PC-3 (cell line): ENCODE results near the gene BID. TPM values are rescaled to one million over a fixed set of nuclear protein-coding genes. Genes with fewer than 3 reads are reported as not detected.

Source experiments
- ATAC-seq: fragments of 200-7000 bp; cut with Tn5 transposase; 2 replicates; pipeline ENCODE4 v1.9.1; 2020; ENCODE audit warnings: mild to moderate bottlenecking, moderate library complexity
- BruUV-seq: library from RNA; stranded (reverse); fragments of 400-500 nt; replicated peaks from 2 replicates; lab custom pipeline; 2021; lab: Mats Ljungman, UMichigan
- CTCF ChIA-PET: fragments of 300-600 bp; sonication (Branson Sonifier 250); formaldehyde crosslinking; loops from one replicate; lab custom pipeline; 2022; ENCODE audit warnings: antibody characterized with exemption; lab: Charles Lee
- POLR2A ChIA-PET: fragments of 300-600 bp; sonication (Branson Sonifier 250); formaldehyde crosslinking; loops from one replicate; lab custom pipeline; 2022; ENCODE audit warnings: antibody characterized with exemption; ENCODE audit not compliant: unreplicated experiment; lab: Charles Lee
- DNase-seq: peaks from one replicate; pipeline ENCODE4 v3.0.0-alpha.2; 2015
- H2AFZ ChIP-seq: fragments of 300-600 bp; sonication (generic); 2 replicates; pipeline ENCODE4 v1.6.0; 2016; ENCODE audit warnings: antibody characterized with exemption, low read length
- H3F3A ChIP-seq: fragments of 300-600 bp; sonication (generic); one replicate; pipeline ENCODE4 v1.6.0; 2017; ENCODE audit warnings: antibody characterized with exemption, low read length, control low read depth, mild to moderate bottlenecking; ENCODE audit not compliant: unreplicated experiment
- H3K27ac ChIP-seq: fragments of 300-600 bp; sonication (generic); 2 replicates; pipeline ENCODE4 v1.5.1; 2016; ENCODE audit warnings: mild to moderate bottlenecking, low read length
- H3K27me3 ChIP-seq: fragments of 300-600 bp; sonication (generic); 2 replicates; pipeline ENCODE4 v1.6.1; 2016; ENCODE audit warnings: low read length, mixed read lengths
- H3K36me3 ChIP-seq: fragments of 300-600 bp; sonication (generic); 2 replicates; pipeline ENCODE4 v1.6.1; 2016; ENCODE audit warnings: low read depth, mixed run types, low read length, mixed read lengths
- H3K4me1 ChIP-seq: fragments of 300-600 bp; sonication (generic); 2 replicates; pipeline ENCODE4 v1.5.1; 2016; ENCODE audit warnings: low read length; ENCODE audit not compliant: insufficient read depth
- H3K4me2 ChIP-seq: fragments of 300-600 bp; sonication (generic); 2 replicates; pipeline ENCODE4 v1.6.0; 2016; ENCODE audit warnings: low read length
- H3K4me3 ChIP-seq: fragments of 300-600 bp; sonication (generic); 2 replicates; pipeline ENCODE4 v1.5.1; 2016; ENCODE audit warnings: mild to moderate bottlenecking, low read length, mixed read lengths
- H3K79me2 ChIP-seq: fragments of 300-600 bp; sonication (generic); 2 replicates; pipeline ENCODE4 v1.6.1; 2017; ENCODE audit warnings: low read length, mixed read lengths
- H3K9ac ChIP-seq: fragments of 300-600 bp; sonication (generic); 2 replicates; pipeline ENCODE4 v1.6.0; 2016; ENCODE audit warnings: mild to moderate bottlenecking, low read length
- H3K9me2 ChIP-seq: fragments of 300-600 bp; sonication (generic); replicated peaks from 2 replicates; pipeline ENCODE4 v1.6.1; 2016; ENCODE audit warnings: mixed run types, low read length, mixed read lengths
- H3K9me3 ChIP-seq: fragments of 300-600 bp; sonication (generic); 2 replicates; pipeline ENCODE4 v1.6.1; 2016; ENCODE audit warnings: low read length, mixed read lengths
- H4K20me1 ChIP-seq: fragments of 300-600 bp; sonication (generic); 2 replicates; pipeline ENCODE4 v1.6.1; 2016; ENCODE audit warnings: low read length, mixed read lengths
- EZH2 ChIP-seq: fragments of 300-600 bp; sonication (generic); IDR thresholded peaks from one replicate; pipeline ENCODE4 v1.6.1; 2017; ENCODE audit warnings: antibody characterized with exemption, mild to moderate bottlenecking, low read length; ENCODE audit not compliant: unreplicated experiment
- EZH2phosphoT487 ChIP-seq: fragments of 300-600 bp; sonication (generic); IDR thresholded peaks from 2 replicates; pipeline ENCODE4 v1.6.1; 2018; ENCODE audit warnings: mild to moderate bottlenecking, antibody characterized with exemption, low read length, borderline replicate concordance
- intact Hi-C: fragments of 100-400 bp; cut with micrococcal nuclease; formaldehyde crosslinking; loops from 2 replicates; pipeline ENCODE4 v1.9.0; 2023
- total RNA-seq: library from RNA; depleted of rRNA; stranded (reverse); fragments of >200 nt; gene quantifications from 2 replicates; pipeline ENCODE4 v1.2.3, GENCODE V29; 2014
- TF ChIP-seq, protein P1 (sequence below): fragments of 300-600 bp; sonication (generic); conservative IDR thresholded peaks from 2 replicates; pipeline ENCODE4 v1.5.1; 2017; ENCODE audit warnings: antibody characterized with exemption, low read depth, mild to moderate bottlenecking, low read length

Gene BID
- total RNA-seq, 1 experiment from 2014 or later: 123 TPM

DNA sequence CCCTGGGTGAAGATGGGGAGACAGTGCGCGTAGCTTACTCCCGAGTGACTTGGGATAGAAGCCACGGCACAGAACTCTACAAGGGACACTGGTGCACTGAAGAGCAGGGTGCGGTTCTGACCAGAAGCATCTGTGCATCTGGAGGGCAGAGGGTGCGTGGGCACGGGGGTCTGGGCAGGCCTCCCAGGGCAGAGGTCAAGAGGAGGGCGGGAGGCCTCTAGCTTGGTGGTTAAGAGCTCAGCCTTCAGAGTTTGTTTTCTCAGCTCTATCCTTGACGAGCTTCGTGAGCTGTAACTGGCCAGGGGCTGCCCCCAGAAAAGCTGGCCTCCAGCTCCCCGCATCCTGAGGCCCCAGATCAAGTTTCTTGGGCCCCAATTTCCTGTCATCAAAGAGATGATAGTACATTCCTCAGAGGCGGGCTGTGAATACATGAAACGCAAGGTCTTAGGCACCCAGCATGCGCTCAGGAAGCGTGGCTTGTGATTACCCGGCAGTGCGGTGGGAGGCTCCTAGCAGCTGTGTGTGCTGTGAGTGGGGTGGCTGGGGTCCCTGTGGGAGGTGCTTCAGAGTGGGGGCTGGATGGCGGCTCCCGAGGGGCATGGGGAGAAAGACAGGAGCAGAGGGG, 6.0 kb upstream of the BID start:
- DNase-seq (no peak), ATAC-seq (no peak)
- CTCF ChIA-PET: interaction anchor here (1.0 kb wide), 1 partner anchor 222 kb away, joined by 4 read pairs; no protein-coding TSS in a partner anchor
- no peaks in the 10 kb centered on the region for H3K9me3 ChIP-seq
- no peak overlapping the region for H3K27ac ChIP-seq
- BruUV-seq: no TSS peak
- no peak overlapping the region for H3K9ac ChIP-seq
- TF ChIP-seq, protein P1, sequence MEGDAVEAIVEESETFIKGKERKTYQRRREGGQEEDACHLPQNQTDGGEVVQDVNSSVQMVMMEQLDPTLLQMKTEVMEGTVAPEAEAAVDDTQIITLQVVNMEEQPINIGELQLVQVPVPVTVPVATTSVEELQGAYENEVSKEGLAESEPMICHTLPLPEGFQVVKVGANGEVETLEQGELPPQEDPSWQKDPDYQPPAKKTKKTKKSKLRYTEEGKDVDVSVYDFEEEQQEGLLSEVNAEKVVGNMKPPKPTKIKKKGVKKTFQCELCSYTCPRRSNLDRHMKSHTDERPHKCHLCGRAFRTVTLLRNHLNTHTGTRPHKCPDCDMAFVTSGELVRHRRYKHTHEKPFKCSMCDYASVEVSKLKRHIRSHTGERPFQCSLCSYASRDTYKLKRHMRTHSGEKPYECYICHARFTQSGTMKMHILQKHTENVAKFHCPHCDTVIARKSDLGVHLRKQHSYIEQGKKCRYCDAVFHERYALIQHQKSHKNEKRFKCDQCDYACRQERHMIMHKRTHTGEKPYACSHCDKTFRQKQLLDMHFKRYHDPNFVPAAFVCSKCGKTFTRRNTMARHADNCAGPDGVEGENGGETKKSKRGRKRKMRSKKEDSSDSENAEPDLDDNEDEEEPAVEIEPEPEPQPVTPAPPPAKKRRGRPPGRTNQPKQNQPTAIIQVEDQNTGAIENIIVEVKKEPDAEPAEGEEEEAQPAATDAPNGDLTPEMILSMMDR: no peak
- no peak for TF ChIP-seq EZH2phosphoT487
- no peak for TF ChIP-seq EZH2
- POLR2A ChIA-PET: no interaction called here
- no peaks in the 10 kb centered on the region for H3K79me2 ChIP-seq
- H3K4me1 ChIP-seq: peaks cover 10% of the 10 kb centered on the region
- no peaks in the 10 kb centered on the region for H3K9me2 ChIP-seq
- H3K27me3 ChIP-seq: no peaks in the 10 kb centered on the region
- H4K20me1 ChIP-seq: no peaks in the 10 kb centered on the region
- H2AFZ ChIP-seq: no peak overlapping the region
- intact Hi-C loops: no loop called here
- H3K36me3 ChIP-seq: no peaks in the 10 kb centered on the region
- no peak overlapping the region for H3K4me3 ChIP-seq
- no peaks in the 10 kb centered on the region for H3F3A ChIP-seq
- no peak overlapping the region for H3K4me2 ChIP-seq

DNA sequence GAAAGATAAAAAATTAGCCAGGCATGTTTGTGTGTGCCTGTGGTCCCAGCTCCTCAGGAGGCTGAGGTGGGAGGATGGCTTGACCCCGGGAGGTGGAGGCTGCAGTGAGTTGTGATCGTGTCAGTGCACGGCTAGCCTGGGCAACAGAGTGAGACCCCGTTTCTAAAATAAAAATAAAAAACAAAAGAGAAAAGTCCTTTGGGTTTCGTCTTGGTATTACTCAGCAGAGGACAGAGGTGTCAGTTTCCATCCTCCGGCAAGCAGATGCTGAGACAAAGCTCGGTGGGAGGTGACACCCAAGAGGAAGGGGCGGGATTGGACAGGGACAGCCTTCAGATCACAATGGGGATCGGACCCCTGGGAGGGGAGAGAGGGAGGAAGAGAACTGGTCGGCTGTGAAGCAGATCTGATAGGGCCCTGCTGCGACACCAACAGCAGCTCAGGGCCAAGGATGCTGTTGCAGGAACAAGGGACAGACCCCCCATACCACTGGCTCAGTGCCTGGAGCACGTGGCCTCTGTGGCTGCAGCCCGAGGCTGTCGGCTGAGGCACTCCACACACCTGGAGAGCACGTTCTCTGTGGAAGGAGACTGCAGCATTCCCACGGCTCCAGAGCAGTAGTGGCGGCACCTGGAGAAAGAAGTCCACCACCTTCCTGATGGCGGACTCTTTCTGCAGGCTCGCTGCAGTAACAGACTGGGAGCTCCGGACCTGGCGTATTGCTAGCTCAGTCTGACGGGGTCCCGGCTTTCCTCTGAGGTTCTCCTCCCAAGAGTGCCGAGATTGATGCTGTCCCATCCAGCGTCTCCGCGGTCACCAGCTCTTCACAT, 5.2 kb upstream of the BID start:
- H4K20me1 ChIP-seq: no peaks in the 10 kb centered on the region
- H3K4me1 ChIP-seq: peaks cover 10% of the 10 kb centered on the region
- no TSS peak for BruUV-seq
- H3K27me3 ChIP-seq: no peaks in the 10 kb centered on the region
- no peak overlapping the region for H3K4me3 ChIP-seq
- no peak overlapping the region for H2AFZ ChIP-seq
- H3K9me2 ChIP-seq: no peaks in the 10 kb centered on the region
- no peak for ATAC-seq
- intact Hi-C loops: no loop called here
- H3K9ac ChIP-seq: no peak overlapping the region
- no peaks in the 10 kb centered on the region for H3K36me3 ChIP-seq
- no peaks in the 10 kb centered on the region for H3F3A ChIP-seq
- no peak for DNase-seq
- H3K9me3 ChIP-seq: no peaks in the 10 kb centered on the region
- ChIA-PET POLR2A (no interaction called here), CTCF (interaction anchor here (1.0 kb wide), 1 partner anchor 221 kb away, joined by 4 read pairs; no protein-coding TSS in a partner anchor)
- no peak overlapping the region for H3K27ac ChIP-seq
- no peaks in the 10 kb centered on the region for H3K79me2 ChIP-seq
- TF ChIP-seq EZH2phosphoT487 (no peak), EZH2 (no peak)
- TF ChIP-seq, protein P1: no peak
- no peak overlapping the region for H3K4me2 ChIP-seq
